HG03565 (cell line): ENCODE results near the gene LACC1.

Experiments used
- ATAC-seq: cut with Tn5 transposase; IDR thresholded peaks from one replicate; pipeline ENCODE4 v1.9.1; 2021; ENCODE audit warnings: mild to moderate bottlenecking, moderate library complexity; ENCODE audit not compliant: unreplicated experiment

Gene LACC1

DNA sequence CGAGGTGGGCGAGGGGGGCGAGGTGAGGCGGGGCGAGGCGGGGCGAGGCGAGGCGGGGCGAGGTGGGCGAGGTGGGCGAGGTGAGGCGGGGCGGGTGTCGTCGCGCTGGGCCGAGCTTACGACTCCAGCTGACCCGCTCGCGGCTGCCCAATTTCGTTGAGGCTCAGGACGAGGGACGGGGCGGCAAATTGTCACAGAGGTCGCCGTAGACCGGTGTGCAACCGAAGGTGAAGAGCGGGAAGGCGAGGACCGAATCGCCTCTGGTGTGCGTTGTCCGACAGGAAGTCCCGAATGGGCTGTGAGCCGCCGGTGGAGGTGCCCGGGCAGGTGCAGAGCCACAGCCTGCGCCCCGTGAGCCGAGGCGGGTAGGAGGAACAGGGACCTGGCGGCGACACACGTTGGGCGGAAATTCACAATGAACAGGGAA lies at the start of gene LACC1:
Gene LACC1 (plus strand): TSS at position 150 of the 427 bp plus-strand sequence. CDS start 1,082 bp downstream, outside the sequence.
- peak; percentile 17 for ATAC-seq

- no peak for ATAC-seq
Observed at GRCh38 chr13:43830497-43830881, 49.2 kb upstream of the LACC1 start.

- no peak for ATAC-seq
Observed at GRCh38 chr13:43831088-43831487, 48.6 kb upstream of the LACC1 start.

DNA sequence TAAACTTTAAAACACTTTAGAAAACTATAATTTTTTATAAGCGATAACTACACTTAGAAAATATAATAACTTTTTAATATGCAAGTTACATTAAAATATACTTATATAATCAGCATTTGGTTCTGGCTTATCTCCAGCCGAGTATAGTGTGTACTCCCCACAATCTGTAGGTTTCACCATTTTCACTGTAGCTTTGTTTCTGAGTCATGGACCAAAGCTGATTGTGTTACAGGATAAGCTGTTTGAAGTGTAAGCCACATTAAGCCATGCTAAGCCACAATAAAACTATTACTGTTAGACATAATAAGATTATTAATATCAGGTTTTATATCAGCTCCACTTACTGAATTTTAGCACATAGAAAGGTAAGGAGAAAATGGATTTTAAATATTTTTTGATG lies 44.0 kb upstream of the LACC1 start:
- no peak for ATAC-seq

DNA sequence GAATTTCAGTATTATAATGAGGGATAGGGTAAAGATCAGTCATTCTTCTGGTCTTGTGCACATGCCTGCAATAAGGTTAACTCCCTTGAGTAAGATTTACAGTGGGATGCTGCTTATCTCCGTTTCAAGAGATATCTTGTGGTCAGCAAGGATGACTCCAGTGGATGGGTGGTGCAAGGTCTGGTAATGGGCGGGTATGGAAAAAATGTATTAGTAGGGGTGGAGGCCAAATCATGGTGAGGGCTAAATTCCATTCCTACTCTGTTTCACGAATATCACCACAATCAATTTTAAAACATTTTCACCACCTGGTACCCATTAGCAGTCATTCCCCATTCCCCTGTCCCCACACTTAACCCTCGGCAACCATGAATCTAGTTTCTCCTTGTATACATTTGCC lies 40.8 kb upstream of the LACC1 start:
- no peak for ATAC-seq

GRCh38 chr13:43846496-43847158 lies 33.1 kb upstream of the LACC1 start:
- ATAC-seq: no peak

DNA sequence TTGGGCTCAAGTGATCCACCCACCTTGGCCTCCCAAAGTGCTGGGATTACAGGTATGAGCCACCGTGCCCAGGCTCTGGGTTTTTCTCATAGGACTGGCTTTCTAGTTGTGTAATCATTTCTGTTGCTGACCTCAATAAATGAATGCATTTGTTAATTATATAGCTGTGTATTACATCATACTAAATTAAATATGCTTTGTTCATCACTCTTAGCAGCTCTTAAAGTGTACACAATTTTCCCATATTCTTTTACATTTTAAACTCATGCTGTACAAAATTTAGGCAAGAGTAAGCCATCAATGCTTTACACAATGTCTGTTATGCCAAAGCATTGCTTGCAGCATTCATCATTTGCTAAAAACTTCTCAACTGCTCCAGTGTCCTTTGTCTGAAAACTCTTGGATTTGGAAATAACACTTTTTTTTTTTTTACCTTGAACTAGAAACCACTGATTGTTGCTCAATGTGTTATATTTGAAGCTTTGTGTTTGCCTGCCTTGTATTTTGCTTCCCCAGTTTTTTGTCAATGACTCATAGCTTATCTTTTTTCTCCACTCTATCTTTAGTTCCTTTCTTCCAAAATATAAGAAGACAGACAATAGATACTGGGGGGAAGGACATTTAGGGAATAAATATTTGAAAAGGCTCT lies 31.6 kb upstream of the LACC1 start:
- no peak for ATAC-seq

DNA sequence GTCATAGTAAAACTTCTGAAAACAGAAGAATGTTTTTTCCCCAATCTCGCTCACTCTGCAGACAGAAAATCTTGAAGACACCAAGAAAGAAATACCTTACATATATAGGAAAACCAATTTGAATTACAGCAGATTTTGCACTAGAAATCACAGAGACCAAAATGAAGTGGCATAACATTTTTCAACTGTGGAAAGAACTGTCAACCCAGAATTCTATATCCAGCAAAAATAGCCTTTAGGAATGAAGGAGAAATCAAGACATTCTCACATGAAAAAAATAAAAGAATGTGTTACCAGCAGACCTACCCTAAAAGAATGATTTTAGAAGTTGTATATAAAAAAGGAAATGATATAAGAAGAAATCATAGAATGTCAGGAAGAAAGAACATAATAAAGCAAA lies 28.8 kb upstream of the LACC1 start:
- no peak for ATAC-seq

DNA sequence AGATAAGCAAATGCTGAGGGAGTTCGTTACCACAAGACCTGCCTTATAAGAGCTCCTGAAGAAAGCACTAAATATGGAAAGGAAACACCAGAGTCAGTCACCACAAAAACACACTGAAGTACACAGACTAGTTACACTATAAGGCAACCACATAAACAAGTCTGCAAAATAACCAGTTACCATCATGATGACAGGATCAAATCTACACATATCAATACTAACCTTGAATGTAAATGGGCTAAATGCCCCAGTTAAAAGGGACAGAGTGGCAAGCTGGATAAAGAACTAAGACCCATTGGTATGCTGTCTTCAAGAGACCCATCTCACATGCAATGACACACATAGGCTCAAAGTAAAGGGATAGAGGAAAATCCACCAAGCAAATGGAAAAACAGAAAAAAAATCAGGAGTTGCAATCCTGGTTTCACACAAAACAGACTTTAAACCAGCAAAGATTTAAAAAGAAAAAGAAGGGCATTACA lies 26.7 kb upstream of the LACC1 start:
- no peak for ATAC-seq

DNA sequence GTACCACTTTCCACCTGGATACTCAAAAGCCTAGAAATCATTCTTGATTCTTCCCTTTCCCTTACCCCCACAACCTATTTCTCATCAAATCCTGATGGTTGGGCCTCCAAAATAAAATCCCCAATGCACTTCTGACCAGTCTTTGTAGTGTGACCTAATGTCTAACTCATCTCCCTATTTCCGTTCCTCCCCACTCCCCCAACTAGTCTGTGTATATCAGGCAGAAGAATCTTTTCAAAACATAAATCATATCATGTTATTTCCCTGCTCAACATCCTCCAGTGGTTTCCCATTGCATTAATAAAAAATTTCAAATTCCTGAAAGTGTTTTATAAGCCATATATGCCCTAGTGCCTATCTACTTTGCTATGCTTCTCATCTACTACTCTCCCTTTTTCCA lies 17.8 kb upstream of the LACC1 start:
- ATAC-seq: no peak

GRCh38 chr13:43864921-43865320 lies 14.8 kb upstream of the LACC1 start:
- ATAC-seq: no peak

- no peak for ATAC-seq
Observed at GRCh38 chr13:43865892-43866291, 13.8 kb upstream of the LACC1 start.

DNA sequence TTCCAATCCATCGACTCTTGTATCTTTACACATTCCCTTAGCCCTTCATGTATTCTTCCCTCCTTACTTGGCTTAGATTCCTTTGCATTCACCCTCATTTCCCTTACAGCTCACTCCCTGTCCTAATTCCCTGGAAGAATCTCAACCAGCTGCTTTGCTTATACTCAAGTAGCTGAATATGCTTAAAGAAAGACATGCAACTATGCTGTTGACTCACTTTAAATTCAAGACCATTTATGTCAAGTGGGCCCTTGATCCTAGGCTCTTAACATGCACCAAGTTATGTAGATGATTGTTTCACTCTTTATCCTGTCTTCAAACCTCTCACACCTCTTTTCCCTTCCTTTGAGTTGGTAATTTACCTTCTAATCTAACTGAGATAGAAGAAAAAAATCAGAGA lies 7.5 kb upstream of the LACC1 start:
- no peak for ATAC-seq

DNA sequence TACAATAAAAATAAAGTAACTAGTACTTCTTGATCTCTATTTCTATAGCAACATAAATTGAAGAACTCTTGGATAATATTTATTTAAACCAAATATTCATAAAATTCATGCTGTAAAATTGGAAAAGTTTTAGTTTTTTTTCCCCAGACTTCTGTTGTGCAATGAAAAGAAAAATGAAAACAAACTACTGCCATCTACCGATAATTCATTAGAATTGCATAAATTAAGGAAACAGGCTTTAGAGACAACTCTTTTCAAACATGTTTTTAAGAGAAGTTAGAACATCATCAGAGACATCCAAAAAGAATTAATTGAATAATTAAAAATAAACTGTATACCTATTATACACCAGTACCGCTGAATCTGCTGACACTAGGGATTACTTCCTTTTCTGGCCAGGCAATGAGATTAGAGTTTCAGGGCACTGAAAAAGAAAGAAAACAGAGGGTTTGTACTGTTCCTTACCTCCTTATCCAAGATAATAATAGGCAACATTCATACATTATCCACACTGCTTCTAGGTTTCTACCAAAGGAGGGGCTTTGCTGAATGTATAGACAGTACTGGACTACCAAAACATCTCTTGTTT lies 5.1 kb upstream of the LACC1 start:
- no peak for ATAC-seq

DNA sequence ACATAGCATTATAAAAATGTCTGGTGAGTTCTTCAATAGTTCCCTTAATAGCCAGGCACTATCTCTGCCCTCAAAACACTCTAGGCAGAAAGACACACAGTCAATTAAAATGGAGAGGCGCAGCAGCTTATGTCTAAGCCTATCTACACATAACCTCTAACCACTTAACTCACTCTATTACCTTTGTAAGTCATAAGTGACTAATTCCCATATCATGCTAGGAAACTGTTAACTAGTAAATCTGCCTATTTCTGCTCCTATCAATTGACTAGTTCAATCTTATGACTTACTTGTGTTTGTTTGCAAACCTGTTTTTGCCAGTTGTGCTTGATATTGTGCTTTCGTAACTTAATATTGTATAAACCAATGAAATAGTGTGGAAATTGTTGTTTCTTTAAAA lies 3.3 kb upstream of the LACC1 start:
- ATAC-seq: no peak

DNA sequence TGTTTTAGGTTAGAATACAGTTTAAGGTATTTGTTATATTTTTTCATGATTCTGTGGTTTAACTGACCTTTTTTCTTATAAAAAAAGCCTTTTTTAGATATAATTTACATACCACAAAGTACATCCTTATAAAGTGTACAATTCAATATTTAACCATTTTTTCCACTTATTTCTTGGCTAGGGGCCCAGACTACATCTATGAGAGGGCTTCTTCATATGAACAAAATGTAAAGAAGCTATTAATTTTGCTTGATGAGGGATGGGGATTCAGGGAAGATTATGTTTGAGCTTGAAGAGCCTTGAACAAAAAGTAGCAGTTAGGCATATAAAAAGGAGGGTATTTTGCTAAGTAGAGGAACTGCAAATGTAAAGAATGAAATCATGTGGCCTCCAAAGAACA lies 2.4 kb upstream of the LACC1 start:
- ATAC-seq: no peak

DNA sequence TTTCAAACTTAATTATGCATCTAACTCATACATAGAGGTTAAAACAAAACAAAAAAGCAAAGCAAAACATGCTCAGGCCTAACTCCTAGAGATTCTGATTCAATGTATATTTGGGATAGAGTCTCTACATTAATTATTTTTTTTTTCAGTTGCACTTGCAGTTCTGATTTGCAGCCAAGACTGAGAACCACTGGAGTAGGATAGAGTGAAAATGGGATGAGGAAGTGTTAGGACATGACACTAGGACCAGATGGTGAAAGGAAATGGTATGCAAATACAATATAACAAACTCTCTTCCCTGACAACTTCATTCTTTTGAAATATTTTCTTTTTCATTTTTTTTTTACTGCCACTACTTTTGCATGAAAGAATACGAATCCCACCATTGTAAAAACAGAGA lies 1.9 kb upstream of the LACC1 start:
- no peak for ATAC-seq

DNA sequence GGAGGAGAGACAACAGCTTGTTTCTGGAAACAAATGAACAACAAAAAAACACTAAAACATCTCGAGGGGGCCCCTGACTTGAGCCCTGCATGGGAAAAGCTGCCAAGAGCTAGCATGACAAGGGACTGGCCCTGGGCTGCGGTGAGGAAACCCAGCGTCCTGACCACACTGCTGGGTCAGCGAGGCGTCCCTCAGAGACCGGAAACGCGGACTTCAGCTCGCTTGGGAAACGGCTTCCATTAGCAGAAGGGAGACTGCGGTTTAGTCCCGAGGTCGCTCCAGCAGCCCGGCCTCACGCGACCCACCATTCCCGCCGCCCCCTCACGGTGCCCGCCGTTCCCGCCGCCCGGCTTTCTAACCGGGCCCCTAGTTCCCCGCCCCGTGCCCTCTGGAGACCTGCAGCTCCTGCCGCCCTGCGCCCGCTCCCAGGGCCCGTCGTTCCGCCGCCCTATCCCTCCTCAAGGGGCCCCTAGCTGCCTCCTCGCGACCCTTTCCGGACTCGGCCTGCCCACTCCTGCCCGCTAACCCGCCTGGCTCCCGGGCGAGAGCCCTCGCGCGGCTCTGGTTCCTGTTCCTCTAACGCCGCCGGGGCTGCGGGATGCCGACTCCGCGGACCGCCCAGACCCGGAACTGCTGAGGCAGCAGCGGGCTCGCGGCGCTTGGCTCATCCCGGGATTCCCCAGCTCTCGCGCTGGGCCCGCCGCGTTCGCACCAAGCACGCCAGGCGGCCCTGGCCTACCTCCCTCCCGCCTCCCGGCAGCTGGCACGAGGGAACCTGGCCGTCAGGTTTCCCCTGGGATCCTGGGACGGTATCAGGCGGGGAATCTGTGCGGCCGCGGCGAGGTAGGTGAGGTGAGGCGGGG lies 581 bp upstream of the LACC1 start, which contains the start of gene CCDC122:
Gene CCDC122 (minus strand): TSS at position 849 of the 863 bp plus-strand sequence. CDS start 10,364 bp downstream, outside the sequence.
- peak; percentile 53 for ATAC-seq

DNA sequence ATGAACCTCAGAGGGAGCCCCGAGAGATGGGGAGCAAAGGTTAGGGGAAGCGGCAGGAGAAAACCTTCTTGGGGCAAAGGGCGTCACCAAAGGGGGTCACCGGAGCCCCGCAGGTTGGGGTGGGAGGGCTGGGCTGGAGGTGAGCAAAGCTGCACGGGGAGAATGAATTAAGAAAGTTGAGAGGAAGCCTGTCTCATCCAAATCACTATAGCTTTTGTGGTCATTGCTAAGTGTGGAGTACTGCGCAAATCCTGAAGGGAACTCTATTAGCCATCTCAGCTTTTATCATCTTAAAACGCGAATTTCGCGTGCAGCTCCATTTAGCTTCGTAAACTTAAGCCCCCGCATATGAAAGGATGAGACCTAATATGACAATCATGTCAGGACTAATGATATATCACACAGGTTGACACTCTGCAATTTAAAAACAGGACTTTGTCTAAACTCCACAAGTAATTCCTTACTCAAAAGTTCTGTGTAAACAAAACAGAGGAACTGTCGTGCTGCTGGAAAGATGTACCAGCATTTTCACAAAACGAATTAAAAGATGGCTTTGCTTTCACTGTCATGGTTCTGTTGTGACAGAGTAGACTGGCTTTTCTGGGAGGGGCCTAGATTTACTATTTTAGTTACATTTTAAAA lies 631 bp downstream of the LACC1 start:
- no peak for ATAC-seq

GRCh38 chr13:43880926-43881325 lies 1.2 kb downstream of the LACC1 start:
- ATAC-seq: no peak

GRCh38 chr13:43881580-43881979 lies 1.9 kb downstream of the LACC1 start:
- no peak for ATAC-seq
